Gastrocnemius medialis (tissue), 4 donors: ENCODE data around the gene RHOT1.
"Not testable (repeated sequence)": the region's sequence is repeated elsewhere in the genome, so short reads cannot be mapped to it uniquely, and the experiment has no call there.

Experiments used
- POLR2A ChIP-seq, 2 donors: fragments of 450-650 bp; IDR thresholded peaks; one replicate each; pipeline ENCODE4 v1.6.1; 2017; ENCODE audit warnings: antibody characterized with exemption in 2 of 2, mild to moderate bottlenecking in 2 of 2, moderate library complexity in 2 of 2
- TF ChIP-seq, protein P1 (sequence below), 5 experiments: fragments of 450-650 bp in 3 of 5; fragments of 200-600 bp in 2 of 5; sonication (generic) in 2 of 5; IDR thresholded peaks in 4 of 5; conservative IDR thresholded peaks in 1 of 5; 1 replicate in 4 of 5; 2 replicates in 1 of 5; pipeline ENCODE4 v1.5.1; 2016 to 2019; ENCODE audit warnings: antibody characterized with exemption in 5 of 5, mild to moderate bottlenecking in 3 of 5, moderate library complexity in 3 of 5

GRCh38 chr17:32179526-32179925 lies 37.2 kb downstream of the RHOT1 start:
- not testable (repeated sequence) for TF ChIP-seq POLR2A (IDR thresholded peaks at IDR 0.05)
- TF ChIP-seq, protein P1, sequence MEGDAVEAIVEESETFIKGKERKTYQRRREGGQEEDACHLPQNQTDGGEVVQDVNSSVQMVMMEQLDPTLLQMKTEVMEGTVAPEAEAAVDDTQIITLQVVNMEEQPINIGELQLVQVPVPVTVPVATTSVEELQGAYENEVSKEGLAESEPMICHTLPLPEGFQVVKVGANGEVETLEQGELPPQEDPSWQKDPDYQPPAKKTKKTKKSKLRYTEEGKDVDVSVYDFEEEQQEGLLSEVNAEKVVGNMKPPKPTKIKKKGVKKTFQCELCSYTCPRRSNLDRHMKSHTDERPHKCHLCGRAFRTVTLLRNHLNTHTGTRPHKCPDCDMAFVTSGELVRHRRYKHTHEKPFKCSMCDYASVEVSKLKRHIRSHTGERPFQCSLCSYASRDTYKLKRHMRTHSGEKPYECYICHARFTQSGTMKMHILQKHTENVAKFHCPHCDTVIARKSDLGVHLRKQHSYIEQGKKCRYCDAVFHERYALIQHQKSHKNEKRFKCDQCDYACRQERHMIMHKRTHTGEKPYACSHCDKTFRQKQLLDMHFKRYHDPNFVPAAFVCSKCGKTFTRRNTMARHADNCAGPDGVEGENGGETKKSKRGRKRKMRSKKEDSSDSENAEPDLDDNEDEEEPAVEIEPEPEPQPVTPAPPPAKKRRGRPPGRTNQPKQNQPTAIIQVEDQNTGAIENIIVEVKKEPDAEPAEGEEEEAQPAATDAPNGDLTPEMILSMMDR (IDR thresholded peaks at IDR 0.05 in 4 of 5, conservative IDR thresholded peaks at IDR 0.05 in 1 of 5): not testable (repeated sequence)
